Loucy (cell line): ENCODE measurements around the gene MCU.
A peak's percentile ranks its signal among the peaks of the same experiment; 100 is the strongest.
"Not testable (repeated sequence)": the region's sequence is repeated elsewhere in the genome, so short reads cannot be mapped to it uniquely, and the experiment has no call there.

Experiments used
- H2AFZ ChIP-seq: fragments of 200-600 bp; sonication (generic); 2 replicates; pipeline ENCODE4 v1.6.0; 2016; ENCODE audit warnings: antibody characterized with exemption, mild to moderate bottlenecking, low read length, moderate library complexity
- H3F3A ChIP-seq: fragments of 200-600 bp; 2 replicates; pipeline ENCODE4 v1.6.0; 2016; ENCODE audit warnings: antibody characterized with exemption, low read depth, mild to moderate bottlenecking
- H3K27me3 ChIP-seq: fragments of 200-600 bp; sonication (generic); 2 replicates; pipeline ENCODE4 v1.6.1; 2014; ENCODE audit warnings: low read length, mild to moderate bottlenecking; ENCODE audit not compliant: insufficient read depth, poor library complexity, severe bottlenecking
- H3K36me3 ChIP-seq: fragments of 200-600 bp; sonication (generic); 2 replicates; pipeline ENCODE4 v1.6.1; 2016; ENCODE audit warnings: low read length; ENCODE audit not compliant: insufficient read depth
- H3K4me1 ChIP-seq: fragments of 200-600 bp; sonication (generic); 2 replicates; pipeline ENCODE4 v1.5.1; 2014; ENCODE audit warnings: low read length, mild to moderate bottlenecking; ENCODE audit not compliant: insufficient read depth, poor library complexity, severe bottlenecking
- H3K4me2 ChIP-seq: fragments of 200-600 bp; sonication (generic); 2 replicates; pipeline ENCODE4 v1.6.0; 2014; ENCODE audit warnings: antibody characterized with exemption, low read length, low read depth, mild to moderate bottlenecking; ENCODE audit not compliant: poor library complexity, severe bottlenecking
- H3K4me3 ChIP-seq: fragments of 200-600 bp; sonication (generic); 2 replicates; pipeline ENCODE4 v1.5.1; 2014; ENCODE audit warnings: low read length, mild to moderate bottlenecking, mixed read lengths; ENCODE audit not compliant: poor library complexity, severe bottlenecking
- H3K79me2 ChIP-seq: fragments of 200-600 bp; sonication (generic); 2 replicates; pipeline ENCODE4 v1.6.1; 2014; ENCODE audit warnings: low read length; ENCODE audit not compliant: insufficient read depth
- H3K9ac ChIP-seq: fragments of 200-600 bp; sonication (generic); 2 replicates; pipeline ENCODE4 v1.6.0; 2014; ENCODE audit warnings: mild to moderate bottlenecking, low read depth, low read length, moderate library complexity; ENCODE audit not compliant: poor library complexity, severe bottlenecking
- H3K9me2 ChIP-seq: fragments of 200-600 bp; sonication (generic); replicated peaks from 2 replicates; pipeline ENCODE4 v1.6.1; 2016; ENCODE audit warnings: low read depth, low read length, mixed read lengths
- H3K9me3 ChIP-seq: fragments of 200-600 bp; sonication (generic); 2 replicates; pipeline ENCODE4 v1.6.1; 2014; ENCODE audit warnings: mild to moderate bottlenecking, antibody characterized with exemption, low read length, low read depth; ENCODE audit not compliant: insufficient read depth
- H4K20me1 ChIP-seq: fragments of 200-600 bp; sonication (generic); 2 replicates; pipeline ENCODE4 v1.6.0; 2014; ENCODE audit warnings: antibody characterized with exemption, low read length, mild to moderate bottlenecking; ENCODE audit not compliant: insufficient read depth, poor library complexity, severe bottlenecking
- CTCF ChIP-seq: fragments of 200-600 bp; sonication (generic); conservative IDR thresholded peaks from 2 replicates; pipeline ENCODE4 v1.5.1; 2014; ENCODE audit warnings: mild to moderate bottlenecking, antibody characterized with exemption, low read length
- EZH2phosphoT487 ChIP-seq: fragments of 200-600 bp; IDR thresholded peaks from 2 replicates; pipeline ENCODE4 v1.6.1; 2018; ENCODE audit warnings: antibody characterized with exemption, mild to moderate bottlenecking, moderate library complexity, borderline replicate concordance

MCU gene

GRCh38 chr10:72691863-72692743 lies at the start of gene MCU:
Gene MCU (plus strand): TSS chr10:72692143. CDS start chr10:72692152, 9 bp downstream.
- Histone ChIP-seq H2AFZ (peak within 1 kb of the TSS; percentile 91), H3K9ac (peak within 1 kb of the TSS; percentile 84), H3K9me3 (no peaks in the 10 kb centered on the region), H3K27me3 (no peaks in the 10 kb centered on the region), H3K9me2 (no peaks in the 10 kb centered on the region), H3K4me1 (peaks cover 38% of the 10 kb centered on the region), H3F3A (no peaks in the 10 kb centered on the region), H3K4me3 (peak within 1 kb of the TSS; percentile 82), H3K79me2 (peaks cover 43% of the 10 kb centered on the region), H3K4me2 (peak within 1 kb of the TSS; percentile 82), H3K36me3 (no peaks in the 10 kb centered on the region), H4K20me1 (peaks cover 13% of the 10 kb centered on the region)
- TF ChIP-seq EZH2phosphoT487, result no peak
- TF ChIP-seq CTCF, result no peak

- H4K20me1 ChIP-seq, result no peaks in the 10 kb centered on the region
- no peaks in the 10 kb centered on the region for H3K27me3 ChIP-seq
- TF ChIP-seq CTCF, result no peak
- no peak for TF ChIP-seq EZH2phosphoT487
- no peaks in the 10 kb centered on the region for H3K79me2 ChIP-seq
- no peaks in the 10 kb centered on the region for H3F3A ChIP-seq
- no peaks in the 10 kb centered on the region for H3K9me3 ChIP-seq
- H3K4me2 ChIP-seq, result no peak overlapping the region
- no peak overlapping the region for H3K4me3 ChIP-seq
- no peak overlapping the region for H2AFZ ChIP-seq
- no peaks in the 10 kb centered on the region for H3K4me1 ChIP-seq
- no peaks in the 10 kb centered on the region for H3K36me3 ChIP-seq
- H3K9me2 ChIP-seq, result no peaks in the 10 kb centered on the region
- no peak overlapping the region for H3K9ac ChIP-seq
Measured at GRCh38 chr10:72642318-72642717, 49.6 kb upstream of the MCU start.

- Histone ChIP-seq H3K79me2 (no peaks in the 10 kb centered on the region), H3K4me1 (no peaks in the 10 kb centered on the region), H3K4me2 (no peak overlapping the region), H3K4me3 (no peak overlapping the region), H3K9me2 (no peaks in the 10 kb centered on the region), H3F3A (no peaks in the 10 kb centered on the region), H4K20me1 (no peaks in the 10 kb centered on the region), H2AFZ (no peak overlapping the region), H3K36me3 (no peaks in the 10 kb centered on the region), H3K9ac (no peak overlapping the region), H3K27me3 (no peaks in the 10 kb centered on the region), H3K9me3 (no peaks in the 10 kb centered on the region)
- TF ChIP-seq CTCF (no peak), EZH2phosphoT487 (no peak)
Measured at GRCh38 chr10:72645263-72645858, 46.6 kb upstream of the MCU start.

- not testable (repeated sequence) for H3K4me3 ChIP-seq
Measured at GRCh38 chr10:72646971-72647370, 45.0 kb upstream of the MCU start.

More at GRCh38 chr10:72646971-72647370, 45.0 kb upstream of the MCU start:
- H3K4me1 ChIP-seq, H3K36me3 ChIP-seq, H3K4me2 ChIP-seq, H3K9me3 ChIP-seq, H3K9me2 ChIP-seq, H3K79me2 ChIP-seq, H3K9ac ChIP-seq, H3K27me3 ChIP-seq, H4K20me1 ChIP-seq, H2AFZ ChIP-seq, H3F3A ChIP-seq: not testable (repeated sequence)
